ENCODE measurements around the gene CENPP.

- TF ChIP-seq CTCF (conservative IDR thresholded peaks at IDR 0.05 in 1 of 2, IDR thresholded peaks at IDR 0.05 in 1 of 2; ENCODE audit: extremely low read depth in 1 of 2, insufficient read depth in 1 of 2, low read depth in 1 of 2, low read length in 2 of 2) = no peak
- TF ChIP-seq EZH2 (IDR thresholded peaks at IDR 0.05; ENCODE audit: borderline replicate concordance, low read length) = no peak
Measured at GRCh38 chr9:92655896-92656536, 330.3 kb downstream of the CENPP start.
